ENCODE data around the gene CRY1. TPM values are rescaled to one million over a fixed set of nuclear protein-coding genes. Genes with fewer than 3 reads are reported as not detected.

The CRY1 gene
- total RNA-seq, 4 donors from 2014 or later, result 5.7 to 14.3 (median 10.8) TPM

GRCh38 chr12:106986625-106987389 lies 106.5 kb downstream of the CRY1 start, which contains the start of gene MTERF2:
TSS of gene MTERF2 (minus strand) at chr12:106987146. CDS start at chr12:106978714, 8,432 bp downstream.
- Histone ChIP-seq H3K4me3 (peak within 1 kb of the TSS; percentile 64 to 92 (median 77)), H3K27me3 (no peaks in the 10 kb centered on the region), H3K9me3 (no peaks in the 10 kb centered on the region), H3K27ac (peak within 1 kb of the TSS; percentile 81 to 96 (median 94)), H3K4me1 (peaks cover 0 to 43% (median 11%) of the 10 kb centered on the region in 3 donors), H3K36me3 (peaks cover 0 to 15% (median 0%) of the 10 kb centered on the region in 3 donors)
- peak in 3 of 4 donors; percentile 33 to 65 (median 59) for TF ChIP-seq POLR2A (IDR thresholded peaks at IDR 0.05)
- TF ChIP-seq CTCF (IDR thresholded peaks at IDR 0.05), result no peak
- intact Hi-C loops (cut with DNase I), result no loop called here
- DNase-seq, result peak; percentile 54
- WGBS, 2 donors, result 0 to 1% methylated on average over 7 to 25 of the region's 50 CpGs

GRCh38 chr12:106986135-106986534 lies 107.2 kb downstream of the CRY1 start:
- 14 to 15% methylated on average over 4 of the region's 4 CpGs for WGBS, 2 donors
- TF ChIP-seq POLR2A (IDR thresholded peaks at IDR 0.05), result no peak
- no peak for TF ChIP-seq CTCF (IDR thresholded peaks at IDR 0.05)
- H3K36me3 ChIP-seq, result peaks cover 0 to 15% (median 0%) of the 10 kb centered on the region in 3 donors
- no peaks in the 10 kb centered on the region for H3K27me3 ChIP-seq
- H3K4me1 ChIP-seq, result peaks cover 0 to 48% (median 11%) of the 10 kb centered on the region in 3 donors
- peak overlapping the region; percentile 64 to 92 (median 77) for H3K4me3 ChIP-seq
- H3K9me3 ChIP-seq, result no peaks in the 10 kb centered on the region
- peak overlapping the region; percentile 81 to 96 (median 94) for H3K27ac ChIP-seq
- DNase-seq, result no peak
- intact Hi-C loops (cut with DNase I), result no loop called here

GRCh38 chr12:106985479-106985878 lies 107.9 kb downstream of the CRY1 start:
- WGBS, 2 donors, result 90 to 96% methylated on average over 5 of the region's 5 CpGs
- intact Hi-C loops (cut with DNase I), result no loop called here
- no peak for TF ChIP-seq POLR2A (IDR thresholded peaks at IDR 0.05)
- no peak for TF ChIP-seq CTCF (IDR thresholded peaks at IDR 0.05)
- H3K27ac ChIP-seq, result no peak overlapping the region
- no peaks in the 10 kb centered on the region for H3K9me3 ChIP-seq
- no peaks in the 10 kb centered on the region for H3K27me3 ChIP-seq
- H3K36me3 ChIP-seq, result peaks cover 0 to 15% (median 0%) of the 10 kb centered on the region in 3 donors
- H3K4me3 ChIP-seq, result peak overlapping the region in 2 of 4 donors; percentile 64 to 89
- peaks cover 0 to 48% (median 11%) of the 10 kb centered on the region in 3 donors for H3K4me1 ChIP-seq
- no peak for DNase-seq

GRCh38 chr12:106984588-106985137 lies 108.7 kb downstream of the CRY1 start:
- intact Hi-C loops (cut with DNase I), result no loop called here
- no peak for DNase-seq
- Histone ChIP-seq H3K27me3 (no peaks in the 10 kb centered on the region), H3K36me3 (peaks cover 0 to 15% (median 0%) of the 10 kb centered on the region in 3 donors), H3K27ac (no peak overlapping the region), H3K4me1 (peaks cover 0 to 46% (median 11%) of the 10 kb centered on the region in 3 donors), H3K9me3 (no peaks in the 10 kb centered on the region), H3K4me3 (no peak overlapping the region)
- WGBS, 2 donors, result 90 to 94% methylated on average over 6 of the region's 6 CpGs
- TF ChIP-seq POLR2A (IDR thresholded peaks at IDR 0.05) (no peak), CTCF (IDR thresholded peaks at IDR 0.05) (no peak)

- DNase-seq, result no peak
- Histone ChIP-seq H3K4me1 (peaks cover 0 to 51% (median 11%) of the 10 kb centered on the region in 3 donors), H3K27me3 (no peaks in the 10 kb centered on the region), H3K9me3 (no peaks in the 10 kb centered on the region), H3K27ac (no peak overlapping the region), H3K4me3 (no peak overlapping the region), H3K36me3 (peaks cover 0 to 15% (median 0%) of the 10 kb centered on the region in 3 donors)
- WGBS, 2 donors, result 71 to 87% methylated on average over 1 of the region's 1 CpG
- intact Hi-C loops (cut with DNase I), result no loop called here
- TF ChIP-seq POLR2A (IDR thresholded peaks at IDR 0.05), result no peak
- no peak for TF ChIP-seq CTCF (IDR thresholded peaks at IDR 0.05)
These were observed 111.1 kb downstream of the CRY1 start for GRCh38 chr12:106982229-106982628.
